Measurements from ENCODE around the gene CACNA1B. TPM values are rescaled to one million over a fixed set of nuclear protein-coding genes. Genes with fewer than 3 reads are reported as not detected.

Gene CACNA1B
- total RNA-seq, 4 donors from 2014 or later, result 0.08 TPM; not detected in 2

DNA sequence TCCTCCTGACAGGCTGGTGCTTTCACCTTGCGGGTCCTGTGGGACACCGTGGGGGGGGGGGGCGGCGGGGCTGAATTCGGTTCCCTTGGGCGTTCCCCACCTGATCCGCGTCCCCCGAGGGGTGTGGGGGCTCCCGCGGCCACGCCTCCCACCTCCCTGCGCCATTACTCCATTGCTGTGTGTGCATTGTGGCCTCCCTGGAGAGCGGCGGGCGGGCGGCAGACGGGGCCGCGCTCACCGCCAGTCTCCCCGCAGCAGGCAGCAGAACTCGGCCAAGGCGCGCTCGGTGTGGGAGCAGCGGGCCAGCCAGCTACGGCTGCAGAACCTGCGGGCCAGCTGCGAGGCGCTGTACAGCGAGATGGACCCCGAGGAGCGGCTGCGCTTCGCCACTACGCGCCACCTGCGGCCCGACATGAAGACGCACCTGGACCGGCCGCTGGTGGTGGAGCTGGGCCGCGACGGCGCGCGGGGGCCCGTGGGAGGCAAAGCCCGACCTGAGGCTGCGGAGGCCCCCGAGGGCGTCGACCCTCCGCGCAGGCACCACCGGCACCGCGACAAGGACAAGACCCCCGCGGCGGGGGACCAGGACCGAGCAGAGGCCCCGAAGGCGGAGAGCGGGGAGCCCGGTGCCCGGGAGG, 145.3 kb downstream of the CACNA1B start:
- WGBS, result 7% methylated on average over 8 of the region's 69 CpGs
- Histone ChIP-seq H3K27ac (no peak overlapping the region), H3K4me1 (peaks cover 14% of the 10 kb centered on the region), H3K27me3 (peaks cover 57% of the 10 kb centered on the region), H3K36me3 (no peaks in the 10 kb centered on the region), H3K4me3 (peak overlapping the region; percentile 12), H3K9me3 (no peaks in the 10 kb centered on the region)
- peak; percentile 27 to 59 for DNase-seq (ENCODE audit: low spot score in 2 of 2)
- TF ChIP-seq, protein P1, sequence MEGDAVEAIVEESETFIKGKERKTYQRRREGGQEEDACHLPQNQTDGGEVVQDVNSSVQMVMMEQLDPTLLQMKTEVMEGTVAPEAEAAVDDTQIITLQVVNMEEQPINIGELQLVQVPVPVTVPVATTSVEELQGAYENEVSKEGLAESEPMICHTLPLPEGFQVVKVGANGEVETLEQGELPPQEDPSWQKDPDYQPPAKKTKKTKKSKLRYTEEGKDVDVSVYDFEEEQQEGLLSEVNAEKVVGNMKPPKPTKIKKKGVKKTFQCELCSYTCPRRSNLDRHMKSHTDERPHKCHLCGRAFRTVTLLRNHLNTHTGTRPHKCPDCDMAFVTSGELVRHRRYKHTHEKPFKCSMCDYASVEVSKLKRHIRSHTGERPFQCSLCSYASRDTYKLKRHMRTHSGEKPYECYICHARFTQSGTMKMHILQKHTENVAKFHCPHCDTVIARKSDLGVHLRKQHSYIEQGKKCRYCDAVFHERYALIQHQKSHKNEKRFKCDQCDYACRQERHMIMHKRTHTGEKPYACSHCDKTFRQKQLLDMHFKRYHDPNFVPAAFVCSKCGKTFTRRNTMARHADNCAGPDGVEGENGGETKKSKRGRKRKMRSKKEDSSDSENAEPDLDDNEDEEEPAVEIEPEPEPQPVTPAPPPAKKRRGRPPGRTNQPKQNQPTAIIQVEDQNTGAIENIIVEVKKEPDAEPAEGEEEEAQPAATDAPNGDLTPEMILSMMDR (IDR thresholded peaks at IDR 0.05), result no peak
- no peak for TF ChIP-seq POLR2A (IDR thresholded peaks at IDR 0.05)
- no peak for TF ChIP-seq EP300 (IDR thresholded peaks at IDR 0.05)
- TF ChIP-seq POLR2AphosphoS5 (IDR thresholded peaks at IDR 0.05), result no peak

DNA sequence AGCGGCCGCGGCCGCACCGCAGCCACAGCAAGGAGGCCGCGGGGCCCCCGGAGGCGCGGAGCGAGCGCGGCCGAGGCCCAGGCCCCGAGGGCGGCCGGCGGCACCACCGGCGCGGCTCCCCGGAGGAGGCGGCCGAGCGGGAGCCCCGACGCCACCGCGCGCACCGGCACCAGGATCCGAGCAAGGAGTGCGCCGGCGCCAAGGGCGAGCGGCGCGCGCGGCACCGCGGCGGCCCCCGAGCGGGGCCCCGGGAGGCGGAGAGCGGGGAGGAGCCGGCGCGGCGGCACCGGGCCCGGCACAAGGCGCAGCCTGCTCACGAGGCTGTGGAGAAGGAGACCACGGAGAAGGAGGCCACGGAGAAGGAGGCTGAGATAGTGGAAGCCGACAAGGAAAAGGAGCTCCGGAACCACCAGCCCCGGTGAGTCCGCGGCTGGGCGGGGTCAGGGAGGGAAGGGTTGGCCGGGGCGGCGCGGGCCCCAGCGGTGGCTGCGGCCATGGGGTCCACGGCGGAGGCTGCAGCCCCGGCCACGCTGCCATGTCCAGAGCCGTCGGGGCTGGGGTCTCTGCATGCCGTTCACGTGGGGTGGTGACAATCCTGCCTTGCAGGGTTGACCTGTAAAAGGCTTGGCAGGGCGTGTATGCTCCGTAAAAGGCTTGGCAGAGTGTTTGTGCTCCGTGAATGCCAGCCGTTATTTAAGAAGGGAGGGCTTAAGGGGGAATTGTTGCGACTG, 146.0 kb downstream of the CACNA1B start:
- H3K27ac ChIP-seq, result no peak overlapping the region
- peaks cover 14% of the 10 kb centered on the region for H3K4me1 ChIP-seq
- WGBS, result 8% methylated on average over 22 of the region's 84 CpGs
- DNase-seq (ENCODE audit: low spot score in 2 of 2), result peak; percentile 31 to 69
- H3K9me3 ChIP-seq, result no peaks in the 10 kb centered on the region
- H3K4me3 ChIP-seq, result peak overlapping the region; percentile 31
- peaks cover 57% of the 10 kb centered on the region for H3K27me3 ChIP-seq
- no peak for TF ChIP-seq POLR2A (IDR thresholded peaks at IDR 0.05)
- TF ChIP-seq, protein P1 (IDR thresholded peaks at IDR 0.05), result no peak
- no peak for TF ChIP-seq EP300 (IDR thresholded peaks at IDR 0.05)
- TF ChIP-seq POLR2AphosphoS5 (IDR thresholded peaks at IDR 0.05), result no peak
- no peaks in the 10 kb centered on the region for H3K36me3 ChIP-seq

DNA sequence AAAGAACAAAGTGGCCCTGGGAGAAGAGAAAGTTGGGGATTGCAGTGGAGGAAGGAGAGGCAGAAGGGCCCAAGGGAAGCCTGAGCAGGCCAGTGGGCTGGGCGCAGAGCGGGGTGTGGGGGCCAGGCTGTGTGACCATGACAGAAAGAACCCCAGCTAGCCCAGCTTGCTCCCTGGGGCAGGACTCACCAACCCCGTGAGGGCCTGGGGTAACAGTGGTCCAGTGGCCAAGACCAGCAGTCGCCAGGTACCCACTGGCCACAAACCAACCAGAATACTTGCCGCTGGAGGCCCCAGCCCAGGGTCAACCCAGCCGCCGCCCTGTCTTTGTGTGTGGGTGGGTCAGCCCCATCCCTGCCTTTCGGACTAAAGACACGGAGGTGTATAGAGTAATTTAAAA, 146.5 kb downstream of the CACNA1B start:
- H3K4me1 ChIP-seq, result peaks cover 14% of the 10 kb centered on the region
- peaks cover 59% of the 10 kb centered on the region for H3K27me3 ChIP-seq
- H3K9me3 ChIP-seq, result no peaks in the 10 kb centered on the region
- H3K4me3 ChIP-seq, result no peak overlapping the region
- DNase-seq (ENCODE audit: low spot score in 2 of 2), result peak; percentile 21 to 60
- H3K36me3 ChIP-seq, result no peaks in the 10 kb centered on the region
- H3K27ac ChIP-seq, result no peak overlapping the region
- 83% methylated on average over 9 of the region's 9 CpGs for WGBS
- no peak for TF ChIP-seq POLR2AphosphoS5 (IDR thresholded peaks at IDR 0.05)
- TF ChIP-seq, protein P1 (IDR thresholded peaks at IDR 0.05), result no peak
- TF ChIP-seq EP300 (IDR thresholded peaks at IDR 0.05), result no peak

DNA sequence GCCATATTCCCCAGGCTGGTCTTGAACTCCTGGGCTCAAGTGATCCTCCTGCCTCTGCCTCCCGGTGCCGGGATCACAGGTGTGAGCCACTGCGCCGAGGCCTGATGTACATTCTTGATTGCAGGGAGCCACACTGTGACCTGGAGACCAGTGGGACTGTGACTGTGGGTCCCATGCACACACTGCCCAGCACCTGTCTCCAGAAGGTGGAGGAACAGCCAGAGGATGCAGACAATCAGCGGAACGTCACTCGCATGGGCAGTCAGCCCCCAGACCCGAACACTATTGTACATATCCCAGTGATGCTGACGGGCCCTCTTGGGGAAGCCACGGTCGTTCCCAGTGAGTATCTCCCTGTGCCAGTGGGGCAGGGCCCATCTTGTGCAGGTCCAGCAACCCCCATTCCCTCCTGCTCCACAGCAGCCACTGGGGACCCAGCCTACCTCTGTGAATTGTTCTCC, 147.3 kb downstream of the CACNA1B start:
- DNase-seq (ENCODE audit: low spot score in 2 of 2), result peak; percentile 49 to 75
- WGBS, result 92% methylated on average over 11 of the region's 11 CpGs
- peaks cover 63% of the 10 kb centered on the region for H3K27me3 ChIP-seq

More for the DNA sequence above, 147.3 kb downstream of the CACNA1B start:
- Histone ChIP-seq H3K9me3 (no peaks in the 10 kb centered on the region), H3K4me3 (no peak overlapping the region), H3K36me3 (no peaks in the 10 kb centered on the region), H3K4me1 (peaks cover 14% of the 10 kb centered on the region), H3K27ac (no peak overlapping the region)
- TF ChIP-seq, protein P1 (IDR thresholded peaks at IDR 0.05), result no peak
- no peak for TF ChIP-seq POLR2A (IDR thresholded peaks at IDR 0.05)
- TF ChIP-seq POLR2AphosphoS5 (IDR thresholded peaks at IDR 0.05), result no peak
- no peak for TF ChIP-seq EP300 (IDR thresholded peaks at IDR 0.05)

Measured in suprapubic skin (tissue), 4 donors.